ENCODE data around the gene TCFL5. TPM values are rescaled to one million over a fixed set of nuclear protein-coding genes. Genes with fewer than 3 reads are reported as not detected.

TCFL5 gene
- total RNA-seq, 4 donors from 2014 or later: 12.3 to 29.7 (median 18.8) TPM

GRCh38 chr20:62809530-62810428 lies 51.8 kb downstream of the TCFL5 start:
- Histone ChIP-seq H3K27me3 (peaks cover 0 to 9% (median 4%) of the 10 kb centered on the region in 4 donors), H3K36me3 (peaks cover 55 to 76% (median 72%) of the 10 kb centered on the region in 4 donors), H3K27ac (replicated peaks in 1 of 4) (no peak overlapping the region), H3K9me3 (no peaks in the 10 kb centered on the region), H3K4me3 (no peak overlapping the region), H3K4me1 (peaks cover 20 to 38% (median 35%) of the 10 kb centered on the region in 4 donors)
- 93% methylated on average over 21 of the region's 24 CpGs for WGBS
- no peak for TF ChIP-seq CTCF (IDR thresholded peaks at IDR 0.05)
- TF ChIP-seq POLR2A (IDR thresholded peaks at IDR 0.05; ENCODE audit: low read depth): no peak
- no peak for TF ChIP-seq POLR2AphosphoS5 (IDR thresholded peaks at IDR 0.05)
- no peak for TF ChIP-seq EP300 (IDR thresholded peaks at IDR 0.05)
- DNase-seq (ENCODE audit: extremely low spot score): no peak
- intact Hi-C loops (cut with DNase I): loop anchor here (2.0 kb wide), 1 partner anchor 141 kb away; no protein-coding TSS in a partner anchor

DNA sequence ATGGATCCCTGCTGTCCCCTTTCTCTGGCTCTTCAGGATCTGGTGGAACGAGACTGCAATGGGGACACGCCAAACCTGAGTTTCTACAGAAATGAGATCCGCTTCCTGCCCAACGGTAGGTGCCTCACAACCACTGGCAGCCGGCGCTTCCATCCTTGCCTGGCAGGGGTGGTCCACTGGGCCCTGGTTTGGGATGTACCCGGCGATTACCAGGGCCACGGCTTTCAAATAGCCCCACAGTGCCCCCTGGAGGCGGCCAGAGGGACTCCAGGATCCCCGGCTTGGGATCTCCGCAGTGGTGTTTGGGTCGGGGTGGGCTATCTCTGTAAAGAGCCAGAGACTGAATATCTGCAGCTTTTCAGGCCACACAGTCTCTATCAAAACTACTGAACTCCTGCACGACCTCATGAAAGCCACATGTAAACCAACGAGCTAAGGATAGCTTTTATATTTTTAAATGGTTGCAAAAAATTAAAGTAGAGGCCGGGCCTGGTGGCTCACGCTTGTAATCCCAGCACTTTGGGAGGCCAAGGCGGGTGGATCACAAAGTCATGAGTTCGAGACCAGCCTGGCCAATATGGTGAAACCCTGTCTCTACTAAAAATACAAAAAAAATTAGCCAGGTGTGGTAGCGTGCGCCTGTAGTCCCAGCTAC lies 53.3 kb downstream of the TCFL5 start:
- DNase-seq (ENCODE audit: extremely low spot score): no peak
- TF ChIP-seq CTCF (IDR thresholded peaks at IDR 0.05) (peak; percentile 92 to 93 (median 93)), POLR2A (IDR thresholded peaks at IDR 0.05; ENCODE audit: low read depth) (no peak)
- H3K9me3 ChIP-seq: no peaks in the 10 kb centered on the region
- H3K27me3 ChIP-seq: no peaks in the 10 kb centered on the region
- H3K4me1 ChIP-seq: peaks cover 29 to 40% (median 38%) of the 10 kb centered on the region in 4 donors
- H3K4me3 ChIP-seq: no peak overlapping the region
- intact Hi-C loops (cut with DNase I): loop anchor here (2.0 kb wide), 1 partner anchor 140 kb away; no protein-coding TSS in a partner anchor
- no peak overlapping the region for H3K27ac ChIP-seq (replicated peaks in 1 of 4)
- H3K36me3 ChIP-seq: peaks cover 55 to 67% (median 64%) of the 10 kb centered on the region in 4 donors
- WGBS: 41% methylated on average over 13 of the region's 21 CpGs

GRCh38 chr20:62807444-62808210 lies 54.0 kb downstream of the TCFL5 start:
- Histone ChIP-seq H3K36me3 (peaks cover 52 to 60% (median 58%) of the 10 kb centered on the region in 4 donors), H3K27ac (replicated peaks in 1 of 4) (no peak overlapping the region), H3K27me3 (no peaks in the 10 kb centered on the region), H3K4me1 (peaks cover 34 to 40% (median 38%) of the 10 kb centered on the region in 4 donors), H3K9me3 (no peaks in the 10 kb centered on the region), H3K4me3 (no peak overlapping the region)
- intact Hi-C loops (cut with DNase I): loop anchor here (2.0 kb wide), 1 partner anchor 139 kb away; no protein-coding TSS in a partner anchor
- TF ChIP-seq CTCF (IDR thresholded peaks at IDR 0.05) (no peak), EP300 (IDR thresholded peaks at IDR 0.05) (no peak), POLR2A (IDR thresholded peaks at IDR 0.05; ENCODE audit: low read depth) (no peak), POLR2AphosphoS5 (IDR thresholded peaks at IDR 0.05) (no peak)
- 86% methylated on average over 11 of the region's 23 CpGs for WGBS
- no peak for DNase-seq (ENCODE audit: extremely low spot score)

DNA sequence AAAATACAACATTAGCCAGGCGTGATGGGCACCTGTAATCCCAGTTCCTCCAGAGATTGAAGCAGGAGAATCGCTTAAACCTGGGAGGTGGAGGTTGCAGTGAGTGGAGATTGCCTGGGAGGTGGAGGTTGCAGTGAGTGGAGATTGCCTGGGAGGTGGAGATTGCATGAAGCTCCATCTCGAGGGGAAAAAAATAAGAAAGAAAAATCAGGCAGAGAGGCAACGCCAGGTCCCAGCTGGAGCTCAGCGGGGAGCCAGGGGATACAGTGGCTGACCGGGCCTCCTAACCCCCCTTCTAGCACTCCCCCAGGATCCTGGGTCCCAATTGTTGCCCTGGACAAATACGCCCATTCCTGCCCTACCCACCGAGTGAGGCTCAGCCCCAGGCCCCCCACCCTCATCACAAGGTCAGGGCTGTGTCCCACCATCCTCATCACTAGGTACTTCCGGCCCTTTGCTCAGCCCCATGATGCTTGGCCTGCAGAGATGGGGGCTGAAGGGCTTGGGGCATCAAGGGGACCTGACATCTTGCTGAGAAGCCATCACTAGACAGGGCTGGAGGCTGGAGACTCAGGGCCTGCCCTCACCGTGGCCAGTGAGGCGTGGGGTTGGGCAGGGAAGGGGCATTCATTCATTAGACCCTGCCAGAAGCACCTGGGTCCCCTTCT lies 55.1 kb downstream of the TCFL5 start:
- Histone ChIP-seq H3K9me3 (no peaks in the 10 kb centered on the region), H3K4me3 (peak overlapping the region; percentile 86 to 100 (median 96)), H3K27me3 (no peaks in the 10 kb centered on the region), H3K4me1 (peaks cover 37 to 41% (median 40%) of the 10 kb centered on the region in 4 donors), H3K27ac (replicated peaks in 1 of 4) (peak overlapping the region in 2 of 4 donors; percentile 37 to 91), H3K36me3 (peaks cover 41 to 50% (median 47%) of the 10 kb centered on the region in 4 donors)
- DNase-seq (ENCODE audit: extremely low spot score): no peak
- no peak for TF ChIP-seq CTCF (IDR thresholded peaks at IDR 0.05)
- no peak for TF ChIP-seq EP300 (IDR thresholded peaks at IDR 0.05)
- TF ChIP-seq POLR2A (IDR thresholded peaks at IDR 0.05; ENCODE audit: low read depth): no peak
- no peak for TF ChIP-seq POLR2AphosphoS5 (IDR thresholded peaks at IDR 0.05)
- intact Hi-C loops (cut with DNase I): no loop called here
- WGBS: 75% methylated on average over 9 of the region's 11 CpGs
